SW480 (cell line): ENCODE measurements around the gene CACNA1S.

Experiments
- DNase-seq: peaks from one replicate; pipeline ENCODE4 v3.0.0-alpha.2; 2016; ENCODE audit warnings: low spot score

CACNA1S gene

GRCh38 chr1:201140235-201140940, 28.2 kb upstream of the CACNA1S start:
- no peak for DNase-seq

- DNase-seq: no peak
Measured at GRCh38 chr1:201139756-201140155, 27.5 kb upstream of the CACNA1S start.

GRCh38 chr1:201139306-201139705, 27.1 kb upstream of the CACNA1S start:
- no peak for DNase-seq

- DNase-seq: no peak
Measured at GRCh38 chr1:201138311-201138840, 26.1 kb upstream of the CACNA1S start.

- DNase-seq: no peak
Measured at GRCh38 chr1:201137579-201138310, 25.5 kb upstream of the CACNA1S start.

- no peak for DNase-seq
Measured at GRCh38 chr1:201137024-201137392, 24.8 kb upstream of the CACNA1S start.

GRCh38 chr1:201136355-201137023, 24.3 kb upstream of the CACNA1S start:
- DNase-seq: no peak

- no peak for DNase-seq
Measured at GRCh38 chr1:201134405-201134804, 22.2 kb upstream of the CACNA1S start.

GRCh38 chr1:201131398-201131797, 19.2 kb upstream of the CACNA1S start:
- DNase-seq: no peak

- DNase-seq: no peak
Measured at GRCh38 chr1:201128962-201129361, 16.7 kb upstream of the CACNA1S start.

GRCh38 chr1:201128476-201128875, 16.2 kb upstream of the CACNA1S start:
- no peak for DNase-seq

GRCh38 chr1:201127755-201128455, 15.7 kb upstream of the CACNA1S start:
- DNase-seq: peak; percentile 84

- DNase-seq: peak; percentile 85
Measured at GRCh38 chr1:201126832-201127754, 14.9 kb upstream of the CACNA1S start, which contains the start of gene ASCL5. TSS of gene ASCL5 (minus strand) at chr1:201127184. CDS start at chr1:201115372, 11,812 bp downstream.

- DNase-seq: no peak
Measured at GRCh38 chr1:201126463-201126831, 14.2 kb upstream of the CACNA1S start.

GRCh38 chr1:201125800-201126199, 13.6 kb upstream of the CACNA1S start:
- DNase-seq: no peak

- no peak for DNase-seq
Measured at GRCh38 chr1:201125019-201125418, 12.8 kb upstream of the CACNA1S start.

- no peak for DNase-seq
Measured at GRCh38 chr1:201123866-201124265, 11.6 kb upstream of the CACNA1S start.

- no peak for DNase-seq
Measured at GRCh38 chr1:201122321-201122957, 10.2 kb upstream of the CACNA1S start.

GRCh38 chr1:201119206-201120197, 7.3 kb upstream of the CACNA1S start:
- DNase-seq: peak; percentile 13
